Measurements from ENCODE around the gene ACER3. TPM values are rescaled to one million over a fixed set of nuclear protein-coding genes. Genes with fewer than 3 reads are reported as not detected.

The ACER3 gene
- total RNA-seq, 1 donor from 2014 or later = 19.4 TPM

DNA sequence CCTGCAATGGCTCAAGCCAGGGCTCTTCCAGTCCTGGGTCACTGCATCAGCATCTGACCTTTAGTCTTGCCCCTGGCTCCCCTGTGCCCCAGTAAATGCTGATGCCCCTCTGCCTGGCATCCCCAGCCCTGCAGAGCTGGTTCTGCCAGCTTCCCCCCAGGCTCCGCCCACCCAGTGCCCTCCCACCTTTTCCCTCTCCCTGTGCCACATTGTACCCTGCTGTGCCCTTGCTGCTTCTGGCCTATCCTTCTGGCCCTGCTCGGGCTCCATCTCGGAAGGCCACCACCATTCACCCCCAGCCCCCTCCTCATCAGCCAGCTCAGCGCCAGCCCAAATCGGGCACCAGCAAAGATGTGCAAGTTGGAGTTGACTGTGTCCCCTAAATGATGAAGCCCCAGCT lies 213.5 kb downstream of the ACER3 start:
- DNase-seq (ENCODE audit: low read depth) = no peak

DNA sequence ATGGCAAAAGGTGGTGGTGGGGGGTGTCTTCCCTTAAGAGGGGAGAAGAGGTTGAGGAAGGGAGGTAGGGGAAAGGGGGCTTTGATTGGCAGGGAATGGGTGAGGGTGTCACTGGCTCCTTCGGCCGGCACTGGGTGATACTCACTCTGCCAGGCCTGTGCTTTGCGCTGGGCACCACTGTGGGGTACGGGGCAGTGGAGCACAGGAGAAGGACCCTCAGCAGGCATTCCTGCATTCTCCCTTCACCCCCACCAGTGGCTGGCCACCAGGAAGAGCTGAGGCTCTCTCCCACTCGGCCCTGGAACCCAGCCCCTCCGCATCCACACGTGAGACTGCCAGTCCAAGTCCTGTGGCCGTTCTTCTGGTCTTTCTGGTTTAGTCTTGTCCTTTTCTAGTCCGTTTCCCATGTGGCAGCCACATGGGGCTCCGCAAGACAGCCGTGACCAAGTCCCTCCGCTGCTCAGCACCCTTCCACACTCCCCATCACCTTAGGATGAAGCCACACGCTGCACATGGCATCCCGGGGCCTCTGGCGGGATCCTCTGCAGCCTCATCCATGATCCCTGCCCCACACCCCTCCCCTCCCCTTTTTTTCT lies 214.0 kb downstream of the ACER3 start:
- no peak for DNase-seq (ENCODE audit: low read depth)

DNA sequence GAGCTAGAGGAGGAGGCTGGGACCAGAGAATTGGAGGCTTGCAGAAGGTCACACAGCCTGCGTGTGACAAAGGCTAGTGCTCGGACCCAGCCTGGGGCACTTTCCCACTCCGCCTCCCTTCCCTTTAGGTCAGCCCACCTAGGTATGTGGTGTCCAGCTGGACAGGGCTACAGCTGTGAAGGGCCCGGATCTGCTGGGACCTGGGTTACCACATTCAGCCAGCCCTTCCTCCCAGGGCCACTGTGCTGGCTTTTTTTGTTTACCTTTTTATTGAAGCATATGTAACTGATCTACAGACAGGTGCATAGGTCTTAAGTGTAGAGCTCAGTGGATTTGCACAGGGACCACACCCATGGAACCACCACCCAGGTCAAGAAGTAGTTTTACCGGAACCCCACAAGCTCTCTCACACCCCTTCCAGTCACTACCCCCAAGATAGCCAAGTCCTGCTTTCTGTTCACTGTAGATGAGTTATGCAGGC lies 214.7 kb downstream of the ACER3 start:
- no peak for DNase-seq (ENCODE audit: low read depth)

Other genes with a start within 250 kb of the ACER3 start
- 0.17 and 5.6 TPM in 2 replicates for gene LRRC32, start 190.2 kb upstream of the ACER3 start, total RNA-seq
- gene TSKU, start 77.6 kb upstream of the ACER3 start, total RNA-seq = 13.5 and 29.5 TPM in 2 replicates
- gene B3GNT6, start 173.5 kb downstream of the ACER3 start, total RNA-seq = not detected in 2 replicates
- gene CAPN5, start 206.1 kb downstream of the ACER3 start, total RNA-seq = 3.8 and 19.4 TPM in 2 replicates
- gene OMP, start 241.9 kb downstream of the ACER3 start, total RNA-seq = 0.50 TPM in 1 of 2 replicates, not detected in the other